Measurements from ENCODE around the gene ACTR3. TPM values are rescaled to one million over a fixed set of nuclear protein-coding genes. Genes with fewer than 3 reads are reported as not detected.

Gene ACTR3
- total RNA-seq, 4 donors from 2014 or later, result 73.0 to 106 (median 89.7) TPM

GRCh38 chr2:113846429-113846828 lies 43.5 kb upstream of the ACTR3 start:
- TF ChIP-seq POLR2A (IDR thresholded peaks at IDR 0.05) (no peak), CTCF (IDR thresholded peaks at IDR 0.05) (no peak), EP300 (IDR thresholded peaks at IDR 0.05) (no peak)
- Histone ChIP-seq H3K27ac (no peak overlapping the region), H3K27me3 (no peaks in the 10 kb centered on the region), H3K36me3 (no peaks in the 10 kb centered on the region), H3K4me1 (no peaks in the 10 kb centered on the region), H3K4me3 (no peak overlapping the region), H3K9me3 (no peaks in the 10 kb centered on the region)
- 67 to 68% methylated on average over 2 of the region's 2 CpGs for WGBS, 2 donors
- no peak for DNase-seq (ENCODE audit: low spot score in 2 of 2)

- Histone ChIP-seq H3K27ac (no peak overlapping the region), H3K36me3 (no peaks in the 10 kb centered on the region), H3K9me3 (no peaks in the 10 kb centered on the region), H3K4me1 (no peaks in the 10 kb centered on the region), H3K27me3 (no peaks in the 10 kb centered on the region), H3K4me3 (no peak overlapping the region)
- TF ChIP-seq CTCF (IDR thresholded peaks at IDR 0.05) (no peak), POLR2A (IDR thresholded peaks at IDR 0.05) (no peak), EP300 (IDR thresholded peaks at IDR 0.05) (no peak)
- 79 to 83% methylated on average over 4 of the region's 4 CpGs for WGBS, 2 donors
- no peak for DNase-seq (ENCODE audit: low spot score in 2 of 2)
These were observed 42.7 kb upstream of the ACTR3 start for GRCh38 chr2:113847144-113847543.

- no peak for DNase-seq (ENCODE audit: low spot score in 2 of 2)
- H3K4me1 ChIP-seq, result no peaks in the 10 kb centered on the region
- no peaks in the 10 kb centered on the region for H3K36me3 ChIP-seq
- TF ChIP-seq EP300 (IDR thresholded peaks at IDR 0.05), result no peak
- no peak for TF ChIP-seq CTCF (IDR thresholded peaks at IDR 0.05)
- no peak for TF ChIP-seq POLR2A (IDR thresholded peaks at IDR 0.05)
- no peak overlapping the region for H3K4me3 ChIP-seq
- WGBS, 2 donors, result 83 to 84% methylated on average over 6 of the region's 6 CpGs
- H3K27me3 ChIP-seq, result no peaks in the 10 kb centered on the region
- no peak overlapping the region for H3K27ac ChIP-seq
- H3K9me3 ChIP-seq, result no peaks in the 10 kb centered on the region
These were observed 41.0 kb upstream of the ACTR3 start for GRCh38 chr2:113848758-113849415.

GRCh38 chr2:113850687-113851086 lies 39.2 kb upstream of the ACTR3 start:
- WGBS, 2 donors, result 79 to 94% methylated on average over 3 of the region's 3 CpGs
- H3K9me3 ChIP-seq, result no peaks in the 10 kb centered on the region

More at GRCh38 chr2:113850687-113851086, 39.2 kb upstream of the ACTR3 start:
- TF ChIP-seq EP300 (IDR thresholded peaks at IDR 0.05) (no peak), POLR2A (IDR thresholded peaks at IDR 0.05) (no peak), CTCF (IDR thresholded peaks at IDR 0.05) (no peak)
- H3K36me3 ChIP-seq, result no peaks in the 10 kb centered on the region
- H3K4me1 ChIP-seq, result no peaks in the 10 kb centered on the region
- H3K27me3 ChIP-seq, result no peaks in the 10 kb centered on the region
- DNase-seq (ENCODE audit: low spot score in 2 of 2), result no peak
- no peak overlapping the region for H3K4me3 ChIP-seq
- H3K27ac ChIP-seq, result no peak overlapping the region
